Hindlimb muscle (tissue), 1 donor: ENCODE data around the gene VPS13C. TPM values are rescaled to one million over a fixed set of nuclear protein-coding genes. Genes with fewer than 3 reads are reported as not detected.
"Not testable (repeated sequence)": the region's sequence is repeated elsewhere in the genome, so short reads cannot be mapped to it uniquely, and the experiment has no call there.

Source experiments
- DNase-seq: peaks from one replicate; pipeline ENCODE4 v3.0.0-alpha.2; 2013
- polyA plus RNA-seq: library from polyadenylated mRNA; unstranded; fragments of 120-200 nt; gene quantifications from one replicate; pipeline ENCODE4 v1.2.1, GENCODE V29; 2013; ENCODE audit not compliant: insufficient read length

Gene VPS13C
- polyA plus RNA-seq, 1 donor, result 28.7 TPM

GRCh38 chr15:62035256-62035924 is 24.9 kb downstream of the VPS13C start:
- no peak for DNase-seq

DNA sequence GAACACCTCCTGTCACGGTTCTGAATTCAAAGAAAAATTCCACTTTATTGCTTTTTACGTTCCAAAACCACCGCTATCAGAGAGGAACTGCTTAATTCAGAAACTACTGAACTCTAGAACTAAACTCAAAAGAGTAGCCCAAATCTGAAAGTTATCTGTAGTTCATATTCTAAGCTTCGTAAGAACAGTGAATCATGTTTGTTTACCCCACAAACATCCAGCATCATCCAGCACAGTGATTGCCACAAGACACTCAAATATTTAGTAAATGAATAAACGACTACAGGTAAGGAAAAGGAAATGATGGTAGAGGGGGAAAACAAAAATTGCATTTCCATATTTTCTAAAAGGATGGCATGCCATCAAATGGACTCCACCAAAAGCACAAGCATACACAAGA is 32.3 kb downstream of the VPS13C start:
- no peak for DNase-seq

GRCh38 chr15:62027263-62027565 is 33.0 kb downstream of the VPS13C start:
- no peak for DNase-seq

GRCh38 chr15:62026487-62027262 is 33.6 kb downstream of the VPS13C start:
- no peak for DNase-seq

- DNase-seq, result no peak
Observed at GRCh38 chr15:62021991-62022600, 38.2 kb downstream of the VPS13C start.

GRCh38 chr15:62020576-62021160 is 39.6 kb downstream of the VPS13C start:
- DNase-seq, result no peak

DNA sequence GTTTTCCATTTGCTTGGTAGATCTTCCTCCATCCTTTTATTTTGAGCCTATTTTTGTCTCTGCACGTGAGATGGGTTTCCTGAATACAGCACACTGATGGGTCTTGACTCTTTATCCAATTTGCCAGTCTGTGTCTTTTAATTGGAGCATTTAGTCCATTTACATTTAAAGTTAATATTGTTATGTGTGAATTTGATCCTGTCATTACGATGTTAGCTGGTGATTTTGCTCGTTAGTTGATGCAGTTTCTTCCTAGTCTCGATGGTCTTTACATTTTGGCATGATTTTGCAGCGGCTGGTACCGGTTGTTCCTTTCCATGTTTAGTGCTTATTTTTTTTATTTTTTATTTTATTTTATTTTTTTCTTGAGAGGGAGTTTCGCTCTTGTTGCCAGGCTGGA is 54.9 kb downstream of the VPS13C start:
- DNase-seq, result not testable (repeated sequence)

- DNase-seq, result no peak
Observed at GRCh38 chr15:61997786-61998185, 62.5 kb downstream of the VPS13C start.

GRCh38 chr15:61996056-61996635 is 64.1 kb downstream of the VPS13C start:
- no peak for DNase-seq

- DNase-seq, result no peak
Observed at GRCh38 chr15:61994216-61994615, 66.0 kb downstream of the VPS13C start.

DNA sequence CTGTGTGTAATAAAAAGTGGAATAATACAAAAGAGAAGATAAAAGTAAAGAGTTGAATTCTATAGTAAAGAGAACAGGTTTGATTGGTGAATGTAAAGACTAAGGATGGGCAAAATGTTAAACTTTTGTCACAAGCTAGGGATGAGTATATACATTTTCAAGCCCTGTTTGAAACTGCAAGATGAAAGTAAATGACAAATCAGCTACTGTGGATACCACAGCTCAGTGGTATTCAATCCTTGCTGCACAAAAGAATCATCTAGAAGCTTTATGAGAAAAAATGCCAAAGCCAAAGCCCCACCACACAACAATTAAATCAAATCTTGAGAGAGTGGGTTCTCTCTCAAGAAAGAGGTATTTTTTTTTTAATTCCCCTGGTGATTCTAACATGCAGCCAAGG is 67.7 kb downstream of the VPS13C start:
- DNase-seq, result no peak

GRCh38 chr15:61989667-61990066 is 70.6 kb downstream of the VPS13C start:
- no peak for DNase-seq

DNA sequence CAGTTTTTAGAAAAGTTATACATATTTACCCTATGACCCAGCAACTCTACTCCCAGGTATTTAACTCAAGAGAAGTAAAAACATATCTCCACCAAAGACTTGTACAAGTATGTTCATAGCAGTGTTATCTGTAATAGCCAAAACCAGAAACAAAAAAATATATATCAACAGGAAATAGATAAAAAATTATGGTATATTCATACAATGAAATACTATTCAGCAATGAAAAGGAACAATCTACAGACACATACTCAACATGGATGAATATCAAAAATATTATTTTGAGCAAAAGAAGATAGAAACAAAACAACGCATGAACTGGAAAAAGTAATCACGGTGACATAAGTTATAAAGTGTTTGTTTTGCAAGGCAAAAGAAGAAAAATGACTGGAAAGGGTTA is 72.4 kb downstream of the VPS13C start:
- no peak for DNase-seq

DNA sequence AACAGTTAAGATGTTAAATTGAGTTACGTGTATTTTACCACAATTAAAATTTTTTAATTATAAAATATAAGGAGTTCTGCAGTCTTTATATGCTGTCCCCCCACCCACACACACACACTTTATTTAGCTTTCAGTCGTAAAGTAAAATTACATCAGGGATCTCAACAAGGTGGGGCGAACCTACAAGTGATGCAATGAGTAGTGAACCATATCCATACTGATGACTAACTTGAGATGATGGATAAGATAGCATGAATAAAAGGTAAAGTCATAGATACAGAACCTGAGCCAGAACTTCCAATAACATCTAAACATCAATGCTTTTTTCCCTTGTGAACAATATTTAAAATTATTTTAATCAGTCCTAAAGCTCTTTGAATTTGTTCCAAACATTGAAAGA is 77.2 kb downstream of the VPS13C start:
- no peak for DNase-seq

DNA sequence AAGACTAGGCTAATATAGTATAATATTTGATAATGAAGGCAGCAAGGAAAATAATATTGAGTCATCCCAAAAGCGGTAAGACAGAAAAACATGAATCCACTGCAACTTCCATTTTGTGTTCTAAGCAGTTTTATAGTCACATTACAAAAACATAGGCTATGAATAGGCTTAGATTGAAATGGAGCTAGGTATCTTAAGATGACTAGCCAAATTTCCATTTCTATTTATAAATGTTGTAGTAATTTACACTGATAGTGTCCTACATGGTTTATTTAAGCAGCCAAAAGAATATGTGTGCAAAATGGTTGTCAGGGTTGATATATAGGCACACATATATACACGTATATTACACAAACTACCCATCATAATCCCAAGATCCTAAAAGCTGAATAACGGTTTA is 82.0 kb downstream of the VPS13C start:
- no peak for DNase-seq

DNA sequence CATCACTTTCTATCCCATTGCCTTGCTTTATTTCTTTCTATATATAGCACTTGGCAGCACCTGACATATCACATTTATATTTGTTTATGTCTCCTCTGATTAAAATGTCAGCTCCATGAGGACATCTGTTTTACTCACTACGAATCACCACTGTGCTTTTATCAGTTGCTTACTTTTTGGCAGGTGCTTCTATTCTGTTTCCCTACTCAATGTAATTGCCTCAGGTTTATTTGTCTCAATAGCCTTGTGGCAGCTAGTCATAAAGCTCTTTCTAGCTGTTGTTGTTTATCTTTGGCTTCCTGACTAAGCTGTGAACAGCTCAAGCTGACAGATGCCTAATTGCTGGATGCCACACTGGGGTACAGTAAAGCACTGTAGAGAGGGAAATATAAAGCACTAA is 85.5 kb downstream of the VPS13C start:
- DNase-seq, result no peak

DNA sequence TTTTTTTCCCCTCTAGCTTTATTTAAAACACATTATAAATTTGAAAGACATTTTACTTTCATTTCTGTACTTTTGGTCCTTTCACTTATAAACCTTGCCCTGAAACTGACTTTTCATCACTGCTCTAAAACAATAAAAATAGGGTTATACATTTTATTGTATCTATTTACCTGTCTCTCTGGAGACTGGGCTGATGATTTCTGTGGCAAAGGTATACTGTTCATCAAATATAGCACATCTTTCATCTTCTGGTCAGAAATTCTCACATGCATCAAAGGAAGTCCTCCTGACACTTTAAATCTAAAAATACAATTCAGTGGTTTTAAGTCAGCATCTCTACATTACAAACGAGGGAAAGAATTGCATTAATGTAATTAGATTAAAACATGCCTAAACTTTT is 86.1 kb downstream of the VPS13C start:
- no peak for DNase-seq

DNA sequence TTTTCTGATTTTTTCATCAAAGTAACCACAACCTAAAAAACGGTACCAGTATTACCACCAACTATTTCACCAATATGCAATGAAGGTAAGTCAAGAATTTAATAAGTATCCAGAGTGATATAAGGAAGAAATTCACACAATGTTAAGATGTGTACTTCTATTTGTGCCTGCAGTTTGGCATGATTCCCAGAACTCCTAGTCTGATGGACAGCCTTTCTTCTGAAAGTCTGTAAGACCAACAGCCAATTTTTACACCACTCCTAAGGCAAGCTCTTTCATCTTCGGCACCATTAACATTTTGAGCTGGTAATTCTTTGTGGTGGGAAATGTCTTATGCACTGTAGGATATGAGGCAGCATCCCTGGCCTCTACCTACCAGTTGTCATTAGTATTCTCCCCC is 108.3 kb downstream of the VPS13C start:
- DNase-seq, result no peak

DNA sequence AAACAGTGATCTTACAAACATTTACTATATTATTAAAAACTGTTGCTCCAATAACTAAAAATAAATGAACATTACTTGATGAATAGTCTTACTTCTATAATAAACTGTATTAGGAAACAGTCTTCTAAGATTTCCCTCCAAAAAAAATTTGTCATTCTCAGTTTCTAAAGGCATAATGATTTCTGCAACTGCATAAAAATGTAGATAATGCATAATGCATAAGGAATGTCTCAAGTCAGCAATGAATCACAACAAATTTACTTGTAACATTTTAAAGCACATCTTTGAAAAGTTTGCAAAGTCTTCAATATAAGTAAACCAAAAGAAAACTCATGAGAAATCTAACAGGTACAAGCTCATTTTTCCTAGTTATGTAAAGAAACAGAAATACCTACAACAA is 113.5 kb downstream of the VPS13C start:
- DNase-seq, result no peak

- no peak for DNase-seq
Observed at GRCh38 chr15:61943992-61944391, 116.3 kb downstream of the VPS13C start.

DNA sequence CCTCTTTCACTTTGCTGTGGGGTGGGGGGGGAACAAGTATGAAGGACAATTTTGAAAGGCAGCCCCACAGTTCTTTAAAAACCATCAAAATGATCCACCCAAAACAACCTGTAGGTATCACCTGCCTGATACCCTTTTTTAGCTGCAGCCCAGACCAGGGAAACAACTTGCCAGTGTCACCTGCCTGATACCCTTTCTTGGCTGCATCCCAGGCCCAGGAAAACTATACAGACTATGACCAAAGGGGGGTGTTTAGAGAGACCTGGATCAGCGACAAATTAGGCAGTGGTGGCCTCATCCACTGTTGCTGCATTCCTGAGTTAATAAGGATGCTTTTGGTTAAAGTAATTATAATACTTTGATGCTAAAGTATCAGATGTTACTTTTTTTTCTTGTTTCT is 122.0 kb downstream of the VPS13C start:
- no peak for DNase-seq

DNA sequence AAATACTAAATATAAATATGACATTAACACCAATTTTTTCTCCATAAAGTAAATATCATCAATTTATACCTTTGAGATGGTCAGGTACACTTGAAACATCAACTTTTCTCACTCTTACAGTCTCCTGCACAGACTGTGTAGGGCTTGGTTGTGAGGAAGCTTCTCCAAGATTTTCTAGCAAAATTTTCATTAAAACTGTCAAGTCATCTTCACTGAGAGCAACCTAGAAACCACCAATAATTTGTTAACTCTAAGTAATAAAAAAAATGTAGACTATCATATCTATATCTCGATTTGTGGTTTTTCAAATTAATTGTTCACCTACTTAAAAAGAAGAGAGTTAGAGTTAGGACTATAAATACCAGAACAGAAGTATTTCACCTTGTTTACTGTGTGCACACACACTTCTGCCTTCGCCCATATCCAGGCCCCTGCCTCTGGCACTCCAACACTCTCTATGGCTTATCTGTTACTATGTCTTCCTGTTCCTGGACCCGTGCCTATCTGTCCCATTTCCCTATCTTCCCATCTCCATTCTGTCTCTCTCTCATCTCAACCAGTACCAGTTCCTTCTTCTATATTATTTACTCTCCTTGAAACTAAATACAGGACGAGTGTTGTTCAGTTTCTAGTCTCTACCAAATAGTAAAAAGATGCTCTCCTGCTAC is 123.6 kb downstream of the VPS13C start:
- DNase-seq, result no peak

- no peak for DNase-seq
Observed at GRCh38 chr15:61935493-61935892, 124.8 kb downstream of the VPS13C start.
